HEK293 (cell line): ENCODE measurements around the gene NMRK2.
A peak's percentile ranks its signal among the peaks of the same experiment; 100 is the strongest.

ENCODE experiments used
- CTCF ChIA-PET: fragments of 350-600 bp; formaldehyde crosslinking; extraction: SDS; loops from one replicate; lab custom pipeline; 2021; ENCODE audit warnings: antibody characterized with exemption; lab: Yijun Ruan, JAX
- POLR2A ChIA-PET: fragments of 300-600 bp; formaldehyde crosslinking; extraction: SDS; loops from one replicate; lab custom pipeline; 2020; ENCODE audit warnings: antibody characterized with exemption, inconsistent platforms; lab: Yijun Ruan, JAX
- H3K27ac ChIP-seq: fragments of 200-500 bp; sonication (Bioruptor generic); 2 replicates; pipeline ENCODE4 v1.5.1; 2014; ENCODE audit warnings: low read depth, low read length, control low read depth, inconsistent platforms; ENCODE audit errors: extremely low read depth
- H3K36me3 ChIP-seq, 2 experiments: fragments of 200-500 bp in 1 of 2; sonication (Bioruptor generic) in 1 of 2; 1 replicate in 1 of 2; 2 replicates in 1 of 2; pipeline ENCODE4 v1.5.1; 2014 to 2017; ENCODE audit warnings: inconsistent platforms in 2 of 2, low read length in 2 of 2; ENCODE audit not compliant: control insufficient read depth in 2 of 2, insufficient read depth in 1 of 2
- H3K4me1 ChIP-seq: fragments of 200-500 bp; sonication (Bioruptor generic); 2 replicates; pipeline ENCODE4 v1.5.1; 2014; ENCODE audit warnings: mild to moderate bottlenecking, low read length, inconsistent platforms; ENCODE audit not compliant: control insufficient read depth, insufficient read depth
- H3K4me3 ChIP-seq: 2 replicates; pipeline ENCODE4 v1.5.1; 2011; ENCODE audit warnings: low read depth, mild to moderate bottlenecking, control low read depth, low read length, moderate library complexity
- H3K9me3 ChIP-seq: fragments of 200-500 bp; sonication (Bioruptor generic); 2 replicates; pipeline ENCODE4 v1.5.1; 2014; ENCODE audit warnings: low read depth, low read length, inconsistent platforms; ENCODE audit not compliant: control insufficient read depth, insufficient read depth
- EGR2 ChIP-seq: fragments of 450-650 bp; formaldehyde crosslinking; IDR thresholded peaks from 2 replicates; pipeline ENCODE4 v1.5.1; 2016; ENCODE audit warnings: low read depth, missing biosample characterization, missing genetic modification characterization
- FEZF1 ChIP-seq: fragments of 450-650 bp; formaldehyde crosslinking; IDR thresholded peaks from 2 replicates; pipeline ENCODE4 v1.5.1; 2016; ENCODE audit warnings: missing biosample characterization, missing genetic modification characterization
- KLF1 ChIP-seq: fragments of 450-650 bp; formaldehyde crosslinking; IDR thresholded peaks from 2 replicates; pipeline ENCODE4 v1.5.1; 2016; ENCODE audit warnings: missing biosample characterization, missing genetic modification characterization
- KLF9 ChIP-seq: fragments of 450-650 bp; formaldehyde crosslinking; IDR thresholded peaks from 2 replicates; pipeline ENCODE4 v1.5.1; 2016; ENCODE audit warnings: missing biosample characterization, missing genetic modification characterization, low read depth
- OVOL3 ChIP-seq: fragments of 450-650 bp; formaldehyde crosslinking; IDR thresholded peaks from 2 replicates; pipeline ENCODE4 v1.5.1; 2016; ENCODE audit warnings: missing biosample characterization, missing genetic modification characterization
- SP2 ChIP-seq: fragments of 450-650 bp; formaldehyde crosslinking; IDR thresholded peaks from 2 replicates; pipeline ENCODE4 v1.5.1; 2016; ENCODE audit warnings: missing biosample characterization, missing genetic modification characterization
- ZBTB17 ChIP-seq: fragments of 450-650 bp; formaldehyde crosslinking; IDR thresholded peaks from 2 replicates; pipeline ENCODE4 v1.5.1; 2016; ENCODE audit warnings: missing biosample characterization, missing genetic modification characterization
- ZBTB6 ChIP-seq: fragments of 450-650 bp; formaldehyde crosslinking; IDR thresholded peaks from 2 replicates; pipeline ENCODE4 v1.5.1; 2017; ENCODE audit warnings: missing biosample characterization, missing genetic modification characterization
- ZBTB7A ChIP-seq: fragments of 450-650 bp; formaldehyde crosslinking; IDR thresholded peaks from 2 replicates; pipeline ENCODE4 v1.5.1; 2016; ENCODE audit warnings: low read depth, missing biosample characterization, missing genetic modification characterization
- ZBTB8A ChIP-seq: fragments of 450-650 bp; formaldehyde crosslinking; IDR thresholded peaks from 2 replicates; pipeline ENCODE4 v1.5.1; 2016; ENCODE audit warnings: missing biosample characterization, missing genetic modification characterization
- ZNF10 ChIP-seq: fragments of 450-650 bp; formaldehyde crosslinking; IDR thresholded peaks from 2 replicates; pipeline ENCODE4 v1.5.1; 2017; ENCODE audit warnings: missing biosample characterization, missing genetic modification characterization
- ZNF140 ChIP-seq: fragments of 450-650 bp; formaldehyde crosslinking; IDR thresholded peaks from 2 replicates; pipeline ENCODE4 v1.5.1; 2016; ENCODE audit warnings: missing biosample characterization, missing genetic modification characterization
- ZNF335 ChIP-seq: fragments of 450-650 bp; formaldehyde crosslinking; conservative IDR thresholded peaks from 2 replicates; pipeline ENCODE4 v1.5.1; 2016; ENCODE audit warnings: missing biosample characterization, missing genetic modification characterization
- ZNF48 ChIP-seq: fragments of 450-650 bp; formaldehyde crosslinking; IDR thresholded peaks from 2 replicates; pipeline ENCODE4 v1.5.1; 2016; ENCODE audit warnings: missing biosample characterization, missing genetic modification characterization
- ZNF555 ChIP-seq: fragments of 450-650 bp; formaldehyde crosslinking; conservative IDR thresholded peaks from 2 replicates; pipeline ENCODE4 v1.5.1; 2017; ENCODE audit warnings: missing biosample characterization, mild to moderate bottlenecking, missing genetic modification characterization, inconsistent platforms
- ZNF596 ChIP-seq: fragments of 450-650 bp; IDR thresholded peaks from 2 replicates; pipeline ENCODE4 v1.5.0; 2018; ENCODE audit warnings: missing biosample characterization, mild to moderate bottlenecking, missing genetic modification characterization, moderate library complexity
- ZNF621 ChIP-seq: fragments of 450-650 bp; formaldehyde crosslinking; IDR thresholded peaks from 2 replicates; pipeline ENCODE4 v1.5.1; 2017; ENCODE audit warnings: missing biosample characterization, missing genetic modification characterization
- TF ChIP-seq, protein P1 (sequence below): fragments of 450-650 bp; formaldehyde crosslinking; IDR thresholded peaks from 2 replicates; pipeline ENCODE4 v1.5.1; 2016; ENCODE audit warnings: missing biosample characterization, missing genetic modification characterization
- TF ChIP-seq, protein P2 (sequence below): fragments of 450-650 bp; formaldehyde crosslinking; IDR thresholded peaks from 2 replicates; pipeline ENCODE4 v1.5.1; 2016; ENCODE audit warnings: missing biosample characterization, missing genetic modification characterization
- TF ChIP-seq, protein P3 (sequence below): fragments of 450-650 bp; formaldehyde crosslinking; IDR thresholded peaks from 2 replicates; pipeline ENCODE4 v1.5.1; 2016; ENCODE audit warnings: missing biosample characterization, missing genetic modification characterization

Gene NMRK2

DNA sequence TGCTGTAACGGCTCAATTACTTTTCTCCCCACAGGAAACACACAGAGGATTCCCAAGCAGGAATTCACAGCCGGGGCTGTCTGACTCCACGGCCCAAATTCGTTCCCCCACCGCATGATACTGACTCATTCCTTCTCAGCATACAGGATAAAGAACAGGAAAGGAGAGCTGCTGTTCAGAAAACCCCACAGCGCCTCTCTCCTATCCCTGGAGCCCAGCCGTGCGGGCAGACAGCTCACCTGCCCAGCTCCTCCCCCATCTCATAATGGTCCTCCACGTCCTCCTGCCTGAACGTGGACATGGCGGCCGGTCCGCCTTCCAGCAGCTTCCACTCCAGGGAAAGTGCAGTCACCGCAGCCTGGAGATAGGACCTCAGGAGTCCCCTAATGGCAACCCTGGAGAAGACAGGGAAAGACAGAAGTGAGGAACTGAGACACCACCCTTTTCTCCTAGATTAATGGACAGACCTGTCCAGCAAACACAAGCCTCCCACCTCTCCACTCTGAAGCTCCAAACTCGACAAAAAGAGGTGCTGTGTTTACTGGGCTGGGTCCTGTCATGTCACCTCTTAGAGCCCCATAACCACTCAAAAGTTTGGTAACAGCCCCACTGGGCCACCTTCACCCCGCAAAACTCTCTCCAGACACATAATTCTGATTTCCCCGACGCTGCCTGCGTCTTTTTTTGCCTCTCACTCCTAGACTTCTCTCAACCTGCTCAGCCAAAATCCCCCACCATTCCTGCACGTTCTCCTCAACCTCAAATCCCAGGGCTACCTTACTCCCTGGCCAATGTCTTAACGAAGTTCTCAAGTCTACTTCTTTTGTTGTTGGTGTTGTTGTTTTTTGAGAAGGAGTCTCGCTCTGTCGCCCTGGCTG is 36.8 kb downstream of the NMRK2 start (continued):
- TF ChIP-seq ZNF555 (tag by site-specific recombination) (no peak), ZNF140 (no peak), ZBTB8A (no peak), ZNF48 (tag by site-specific recombination) (no peak), FEZF1 (tag by site-specific recombination) (no peak)

DNA sequence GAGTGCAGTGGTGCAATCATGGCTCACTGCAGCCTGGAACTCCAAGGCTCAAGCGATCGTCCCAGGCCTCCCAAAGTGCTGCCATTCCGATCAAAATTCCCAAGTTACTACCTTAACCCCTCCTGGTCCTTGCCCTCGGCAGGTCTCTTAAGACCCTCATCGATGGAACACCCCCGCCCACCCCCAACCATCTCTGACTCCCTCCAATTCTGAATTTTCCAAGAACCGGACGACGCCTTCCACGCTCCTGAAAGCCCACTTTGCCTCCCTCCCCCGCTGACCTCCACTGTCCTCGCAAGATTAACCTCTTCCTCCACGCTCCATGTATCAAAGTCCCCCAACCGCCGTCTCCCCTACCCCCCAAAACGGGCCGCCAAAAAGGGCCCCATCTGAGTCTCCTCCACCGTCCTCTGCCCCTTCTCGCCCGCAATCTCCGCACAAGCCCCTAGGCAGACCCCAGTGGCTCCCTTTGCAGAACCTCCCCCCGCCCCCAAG is 37.5 kb downstream of the NMRK2 start:
- POLR2A ChIA-PET = interaction anchor here (0.5 to 5.3 kb wide), 11 partner anchors 12 to 208 kb away, joined by 3 to 258 read pairs (median 5); partner anchors contain the start of genes EEF2, MRPL54, NMRK2 and ZBTB7A
- Histone ChIP-seq H3K36me3 (peaks cover 22 to 36% of the 10 kb centered on the region in 2 experiments; a peak in 2 of 3 replicates), H3K4me3 (peak overlapping the region; percentile 93), H3K27ac (peak overlapping the region; percentile 90), H3K9me3 (no peaks in the 10 kb centered on the region), H3K4me1 (peaks cover 17% of the 10 kb centered on the region)
- TF ChIP-seq, protein P1, sequence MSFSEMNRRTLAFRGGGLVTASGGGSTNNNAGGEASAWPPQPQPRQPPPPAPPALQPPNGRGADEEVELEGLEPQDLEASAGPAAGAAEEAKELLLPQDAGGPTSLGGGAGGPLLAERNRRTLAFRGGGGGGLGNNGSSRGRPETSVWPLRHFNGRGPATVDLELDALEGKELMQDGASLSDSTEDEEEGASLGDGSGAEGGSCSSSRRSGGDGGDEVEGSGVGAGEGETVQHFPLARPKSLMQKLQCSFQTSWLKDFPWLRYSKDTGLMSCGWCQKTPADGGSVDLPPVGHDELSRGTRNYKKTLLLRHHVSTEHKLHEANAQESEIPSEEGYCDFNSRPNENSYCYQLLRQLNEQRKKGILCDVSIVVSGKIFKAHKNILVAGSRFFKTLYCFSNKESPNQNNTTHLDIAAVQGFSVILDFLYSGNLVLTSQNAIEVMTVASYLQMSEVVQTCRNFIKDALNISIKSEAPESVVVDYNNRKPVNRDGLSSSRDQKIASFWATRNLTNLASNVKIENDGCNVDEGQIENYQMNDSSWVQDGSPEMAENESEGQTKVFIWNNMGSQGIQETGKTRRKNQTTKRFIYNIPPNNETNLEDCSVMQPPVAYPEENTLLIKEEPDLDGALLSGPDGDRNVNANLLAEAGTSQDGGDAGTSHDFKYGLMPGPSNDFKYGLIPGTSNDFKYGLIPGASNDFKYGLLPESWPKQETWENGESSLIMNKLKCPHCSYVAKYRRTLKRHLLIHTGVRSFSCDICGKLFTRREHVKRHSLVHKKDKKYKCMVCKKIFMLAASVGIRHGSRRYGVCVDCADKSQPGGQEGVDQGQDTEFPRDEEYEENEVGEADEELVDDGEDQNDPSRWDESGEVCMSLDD (tag by site-specific recombination) = 0 out of 2 replicates have a peak, but pooled peaks have one; percentile 29
- TF ChIP-seq ZNF596 (tag by site-specific recombination) (no peak), KLF9 (tag by site-specific recombination) (peak; percentile 54; the same call in 1 of the 2 replicates), ZBTB6 (tag by site-specific recombination) (peak; percentile 81; the same call in 1 of the 2 replicates), ZBTB17 (peak; percentile 11; the same call in 1 of the 2 replicates), KLF1 (tag by site-specific recombination) (no peak; the same call in 1 of the 2 replicates), EGR2 (0 out of 2 replicates have a peak, but pooled peaks have one; percentile 5), ZNF335 (tag by site-specific recombination) (peak; percentile 36), OVOL3 (tag by site-specific recombination) (0 out of 2 replicates have a peak, but pooled peaks have one; percentile 34), ZNF621 (no peak), ZBTB8A (no peak), SP2 (tag by site-specific recombination) (peak; percentile 34), ZBTB7A (peak; percentile 80; the same call in 1 of the 2 replicates), ZNF10 (no peak)
- TF ChIP-seq, protein P2, sequence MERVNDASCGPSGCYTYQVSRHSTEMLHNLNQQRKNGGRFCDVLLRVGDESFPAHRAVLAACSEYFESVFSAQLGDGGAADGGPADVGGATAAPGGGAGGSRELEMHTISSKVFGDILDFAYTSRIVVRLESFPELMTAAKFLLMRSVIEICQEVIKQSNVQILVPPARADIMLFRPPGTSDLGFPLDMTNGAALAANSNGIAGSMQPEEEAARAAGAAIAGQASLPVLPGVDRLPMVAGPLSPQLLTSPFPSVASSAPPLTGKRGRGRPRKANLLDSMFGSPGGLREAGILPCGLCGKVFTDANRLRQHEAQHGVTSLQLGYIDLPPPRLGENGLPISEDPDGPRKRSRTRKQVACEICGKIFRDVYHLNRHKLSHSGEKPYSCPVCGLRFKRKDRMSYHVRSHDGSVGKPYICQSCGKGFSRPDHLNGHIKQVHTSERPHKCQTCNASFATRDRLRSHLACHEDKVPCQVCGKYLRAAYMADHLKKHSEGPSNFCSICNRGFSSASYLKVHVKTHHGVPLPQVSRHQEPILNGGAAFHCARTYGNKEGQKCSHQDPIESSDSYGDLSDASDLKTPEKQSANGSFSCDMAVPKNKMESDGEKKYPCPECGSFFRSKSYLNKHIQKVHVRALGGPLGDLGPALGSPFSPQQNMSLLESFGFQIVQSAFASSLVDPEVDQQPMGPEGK (tag by site-specific recombination) = peak; percentile 64; the same call in 1 of the 2 replicates
- TF ChIP-seq, protein P3, sequence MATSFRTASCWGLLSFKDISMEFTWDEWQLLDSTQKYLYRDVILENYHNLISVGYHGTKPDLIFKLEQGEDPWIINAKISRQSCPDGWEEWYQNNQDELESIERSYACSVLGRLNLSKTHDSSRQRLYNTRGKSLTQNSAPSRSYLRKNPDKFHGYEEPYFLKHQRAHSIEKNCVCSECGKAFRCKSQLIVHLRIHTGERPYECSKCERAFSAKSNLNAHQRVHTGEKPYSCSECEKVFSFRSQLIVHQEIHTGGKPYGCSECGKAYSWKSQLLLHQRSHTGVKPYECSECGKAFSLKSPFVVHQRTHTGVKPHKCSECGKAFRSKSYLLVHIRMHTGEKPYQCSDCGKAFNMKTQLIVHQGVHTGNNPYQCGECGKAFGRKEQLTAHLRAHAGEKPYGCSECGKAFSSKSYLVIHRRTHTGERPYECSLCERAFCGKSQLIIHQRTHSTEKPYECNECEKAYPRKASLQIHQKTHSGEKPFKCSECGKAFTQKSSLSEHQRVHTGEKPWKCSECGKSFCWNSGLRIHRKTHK (tag by site-specific recombination) = no peak
- CTCF ChIA-PET = interaction anchor here (0.7 to 1.8 kb wide), 7 partner anchors 11 to 498 kb away, joined by 3 to 10 read pairs (median 4); partner anchors contain the start of gene EEF2
